ENCODE measurements around the gene HINFP.
"Not testable (repeated sequence)": the region's sequence is repeated elsewhere in the genome, so short reads cannot be mapped to it uniquely, and the experiment has no call there.

HINFP gene

DNA sequence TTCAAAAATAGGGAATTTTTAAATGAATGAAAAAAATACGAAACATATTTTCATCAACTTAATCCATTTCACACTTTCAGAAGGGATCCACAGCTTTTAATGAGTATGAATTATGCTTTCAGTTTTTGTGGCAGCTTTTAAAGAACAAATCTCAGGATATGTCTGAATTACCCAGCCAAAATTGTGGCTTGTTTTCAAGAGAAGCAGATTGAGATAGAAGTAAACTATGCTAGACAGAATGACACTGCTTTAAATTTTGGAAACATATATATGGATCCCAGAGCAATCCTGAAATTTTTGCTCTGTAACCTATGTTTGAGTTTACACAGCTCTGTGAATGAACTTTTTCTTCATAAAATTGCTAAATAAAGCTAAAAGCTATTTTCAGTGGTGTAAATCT is 2.4 kb upstream of the HINFP start:
- no peak for FAIRE-seq

DNA sequence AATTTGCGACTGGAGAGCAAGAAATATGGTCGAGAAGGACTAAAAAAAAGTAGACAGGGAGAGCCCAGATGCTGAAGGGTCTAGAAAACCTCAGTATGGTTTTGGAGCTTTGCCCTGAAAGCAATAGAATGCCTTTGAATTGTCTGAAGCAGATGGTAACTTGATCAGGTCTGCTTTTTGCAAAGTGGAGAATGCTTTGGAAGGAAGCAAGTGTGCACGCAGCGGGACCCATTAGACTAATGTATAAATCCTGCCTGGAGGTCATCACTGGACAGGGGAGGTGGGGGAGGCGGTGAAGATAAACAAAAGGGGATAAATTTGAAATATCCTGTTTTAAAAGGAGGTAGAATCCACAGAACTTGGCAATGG is 757 bp upstream of the HINFP start:
- FAIRE-seq = no peak

DNA sequence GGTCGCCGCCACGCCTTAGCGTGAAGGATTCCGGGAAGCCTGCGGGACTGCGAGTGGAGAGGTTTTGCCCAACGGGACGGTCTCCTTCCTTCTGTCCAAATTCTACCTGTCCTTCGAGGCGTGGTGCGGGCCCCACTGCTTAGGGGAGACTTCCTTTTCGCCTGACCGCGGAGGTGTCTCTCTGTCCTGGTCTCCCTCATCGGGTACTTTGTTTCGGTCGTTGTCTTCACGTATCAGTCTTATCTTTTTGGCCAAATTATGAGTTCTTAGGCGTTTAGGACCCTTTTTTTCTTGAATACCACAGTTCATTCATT is 388 bp downstream of the HINFP start:
- FAIRE-seq = no peak

DNA sequence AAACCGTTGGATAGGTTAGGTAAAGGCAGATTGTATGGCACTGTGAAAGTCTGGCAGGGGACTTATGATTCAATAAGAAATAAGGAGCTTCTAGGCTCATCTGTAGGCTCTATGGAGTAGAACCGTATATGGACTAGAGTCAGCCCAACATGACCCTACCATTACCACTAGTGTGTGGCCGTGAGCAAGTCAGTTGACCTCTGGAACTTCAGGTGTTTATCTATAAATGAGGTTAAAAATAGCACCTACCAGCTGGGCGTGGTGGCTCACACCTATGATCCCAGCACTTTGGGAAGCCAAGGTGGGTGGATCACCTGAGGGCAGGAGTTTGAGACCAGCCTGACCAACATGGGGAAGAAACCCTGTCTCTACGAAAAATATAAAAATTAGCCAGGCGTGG is 4.4 kb downstream of the HINFP start:
- FAIRE-seq = no peak

DNA sequence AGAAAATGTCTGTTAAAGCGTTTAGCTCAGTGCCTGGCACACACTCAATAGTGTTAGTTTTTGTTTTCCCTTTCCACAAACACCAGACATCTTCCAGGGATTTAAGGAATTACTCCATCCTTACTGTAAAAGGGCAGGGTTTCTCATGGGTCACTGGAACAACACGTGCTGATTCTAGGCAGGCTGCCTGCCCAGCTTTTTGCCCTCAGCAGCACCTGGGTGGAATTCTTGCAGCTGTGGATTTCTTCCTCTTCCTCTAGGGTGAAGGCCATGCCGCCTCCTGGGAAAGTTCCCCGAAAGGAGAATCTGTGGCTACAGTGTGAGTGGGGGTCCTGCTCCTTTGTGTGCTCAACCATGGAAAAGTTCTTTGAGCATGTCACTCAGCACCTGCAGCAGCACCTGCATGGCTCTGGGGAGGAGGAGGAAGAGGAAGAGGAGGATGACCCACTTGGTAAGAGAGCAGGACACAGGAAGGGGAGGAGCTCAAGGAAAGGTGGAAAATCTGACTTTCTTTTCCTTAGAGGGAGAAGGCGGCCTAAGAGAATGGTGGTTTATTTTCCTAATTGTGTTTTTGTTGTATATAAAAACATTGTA is 5.4 kb downstream of the HINFP start:
- FAIRE-seq = no peak

DNA sequence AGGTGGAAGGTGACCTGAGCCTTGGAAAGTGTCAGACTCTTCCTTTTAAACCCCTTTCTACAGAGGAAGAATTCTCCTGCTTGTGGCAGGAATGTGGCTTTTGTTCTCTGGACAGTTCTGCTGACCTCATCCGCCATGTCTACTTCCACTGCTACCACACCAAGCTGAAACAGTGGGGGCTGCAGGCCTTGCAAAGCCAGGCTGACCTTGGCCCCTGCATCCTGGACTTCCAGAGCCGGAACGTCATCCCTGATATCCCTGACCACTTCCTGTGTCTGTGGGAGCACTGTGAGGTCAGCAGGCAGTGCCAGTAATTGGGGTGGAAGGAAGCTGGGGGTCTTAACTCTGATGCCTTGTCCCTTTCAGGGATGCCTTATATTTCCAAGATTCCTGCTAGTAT is 9.3 kb downstream of the HINFP start:
- no peak for FAIRE-seq

DNA sequence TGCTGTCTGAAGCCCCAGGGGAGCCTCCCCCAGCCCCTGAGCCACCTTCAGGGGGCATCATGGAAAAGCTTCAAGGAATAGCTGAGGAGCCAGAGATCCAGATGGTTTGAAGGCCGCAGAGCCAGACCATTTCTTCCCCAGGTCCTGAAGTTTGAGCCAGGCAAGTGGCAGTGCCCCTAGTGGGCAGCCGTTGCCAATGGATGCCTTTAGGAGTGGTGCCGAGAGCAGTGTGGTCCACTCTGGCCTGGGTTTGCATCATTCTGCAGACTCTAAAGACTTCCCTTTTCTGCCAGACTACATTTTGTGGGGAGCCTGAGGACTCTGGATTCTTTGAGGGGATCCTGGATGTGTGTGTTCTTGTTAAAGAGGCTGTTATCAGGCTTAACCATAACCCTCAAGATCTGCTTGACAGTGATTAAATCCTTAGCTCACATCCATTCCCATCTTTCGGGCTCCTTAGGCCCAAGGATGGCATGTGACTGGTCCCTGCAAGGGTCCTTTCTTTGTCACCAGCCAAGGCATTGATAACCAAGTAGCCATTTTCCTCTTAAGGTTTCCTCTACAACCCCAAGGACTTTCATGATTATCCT is 13.1 kb downstream of the HINFP start:
- no peak for FAIRE-seq

DNA sequence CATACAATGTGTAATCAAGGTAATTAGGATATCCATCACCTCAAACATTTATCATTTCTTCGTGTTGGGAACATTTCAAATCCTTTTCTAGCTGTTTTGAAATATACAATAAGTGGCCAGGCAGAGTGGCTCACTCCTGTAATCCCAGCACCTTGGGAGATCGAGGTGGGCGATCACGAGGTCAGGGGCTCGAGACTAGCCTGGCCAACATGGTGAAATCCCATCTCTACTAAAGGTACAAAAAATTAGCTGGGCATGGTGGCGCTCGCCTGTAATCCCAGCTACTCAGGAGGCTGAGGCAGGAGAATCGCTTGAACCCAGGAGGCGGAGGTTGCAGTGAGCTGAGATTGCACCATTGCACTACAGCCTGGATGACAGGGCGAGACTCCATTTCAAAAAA is 17.9 kb downstream of the HINFP start:
- not testable (repeated sequence) for FAIRE-seq

DNA sequence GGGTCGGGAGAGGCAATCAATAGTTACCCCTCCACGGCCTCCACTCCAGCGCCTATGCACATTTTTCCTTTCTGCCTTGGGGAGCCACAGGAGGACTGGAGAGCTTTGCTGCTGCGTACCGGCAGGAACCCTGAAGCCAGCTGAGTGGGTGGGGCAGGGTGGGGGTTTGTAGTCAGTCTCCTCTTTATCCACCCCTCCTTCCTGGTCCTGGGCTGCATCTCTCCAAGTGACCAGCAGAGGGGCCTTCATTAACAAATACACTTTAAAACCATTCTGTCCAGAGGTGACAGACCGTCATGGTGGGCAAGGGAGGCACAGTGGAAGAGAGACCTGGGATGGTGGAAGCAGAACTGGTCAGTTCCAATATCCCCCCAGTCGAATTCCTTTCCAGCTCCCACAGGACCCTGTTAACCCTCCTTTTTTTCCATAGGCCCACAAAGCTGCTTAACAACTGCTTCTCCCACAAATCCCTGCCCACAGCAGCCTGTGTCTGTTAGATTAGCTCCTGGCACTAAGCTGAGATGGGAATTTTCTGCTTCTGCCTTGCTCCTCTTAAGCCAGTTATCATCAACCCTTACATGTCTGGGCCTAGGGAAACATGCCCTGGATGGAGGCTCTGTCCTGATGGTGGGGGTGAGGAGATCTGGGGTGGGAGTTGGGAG is 23.6 kb downstream of the HINFP start:
- no peak for FAIRE-seq

DNA sequence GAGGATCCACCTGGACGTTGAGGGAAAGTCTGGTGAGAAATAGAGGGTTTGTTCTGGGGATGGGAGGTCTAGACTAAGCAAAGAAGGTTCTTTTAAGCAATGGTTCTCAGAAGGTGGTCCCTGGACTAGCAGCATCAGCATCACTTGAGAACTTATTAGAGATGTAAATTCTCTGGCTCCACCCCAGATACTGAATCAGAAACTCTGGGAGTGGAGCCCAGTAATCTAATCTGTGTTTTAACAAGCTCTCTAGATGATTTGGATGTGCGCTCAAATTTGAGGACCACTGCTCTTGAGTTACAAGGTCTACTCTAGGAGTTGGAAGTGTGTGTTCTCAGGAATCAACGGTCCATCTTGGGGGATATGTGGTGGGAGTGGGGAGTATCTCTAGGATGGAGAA is 24.2 kb downstream of the HINFP start:
- FAIRE-seq = no peak

DNA sequence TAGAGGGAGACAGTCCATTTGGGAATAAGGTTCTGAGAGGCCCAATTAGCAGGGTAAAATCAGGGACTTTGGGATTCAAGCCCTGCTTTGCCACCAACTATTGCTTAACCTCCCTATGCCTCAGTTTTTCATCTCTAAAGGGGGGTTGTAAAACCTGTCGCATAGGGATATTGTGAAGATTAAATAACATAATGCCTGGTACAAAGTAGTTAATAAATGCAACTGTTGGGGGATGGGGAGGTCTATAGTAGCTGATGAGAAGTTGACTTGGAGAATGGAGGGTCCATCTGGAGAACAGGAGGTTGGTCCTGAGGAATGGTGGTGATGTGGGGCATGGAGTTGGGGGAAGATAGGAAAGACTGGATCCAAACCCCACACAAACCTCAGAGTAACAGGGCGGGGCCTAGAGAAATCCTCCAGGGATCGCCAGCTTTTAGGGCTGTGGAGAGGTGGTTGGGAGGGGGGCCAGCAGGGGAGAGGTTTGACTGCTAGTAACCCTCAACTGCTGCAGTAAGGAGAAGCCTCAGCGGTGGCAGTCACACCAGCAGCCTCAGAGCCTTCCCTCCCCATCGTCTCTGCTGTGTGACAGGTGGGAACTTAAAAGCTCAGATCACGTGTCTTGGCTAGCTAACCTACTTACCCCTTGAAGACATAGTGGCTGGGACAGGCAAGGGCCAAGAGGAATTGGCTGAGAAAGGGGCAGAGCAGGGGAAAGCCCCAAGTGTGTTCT is 26.4 kb downstream of the HINFP start:
- FAIRE-seq = no peak

DNA sequence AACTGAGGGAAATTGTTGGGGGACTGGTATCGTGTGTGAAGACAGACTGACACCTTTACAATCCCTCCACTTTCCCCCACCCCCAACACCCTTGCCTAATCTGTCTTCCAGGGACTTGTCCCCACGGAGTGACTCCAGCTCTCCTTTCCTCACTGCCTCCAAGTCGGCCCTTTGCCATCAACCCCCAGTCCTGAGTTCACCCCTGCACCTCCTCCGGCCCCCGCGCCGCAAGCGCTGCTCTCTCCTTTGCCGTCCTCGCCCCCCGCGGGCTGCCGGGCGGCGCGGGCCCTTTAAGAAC is 27.3 kb downstream of the HINFP start:
- no peak for FAIRE-seq

DNA sequence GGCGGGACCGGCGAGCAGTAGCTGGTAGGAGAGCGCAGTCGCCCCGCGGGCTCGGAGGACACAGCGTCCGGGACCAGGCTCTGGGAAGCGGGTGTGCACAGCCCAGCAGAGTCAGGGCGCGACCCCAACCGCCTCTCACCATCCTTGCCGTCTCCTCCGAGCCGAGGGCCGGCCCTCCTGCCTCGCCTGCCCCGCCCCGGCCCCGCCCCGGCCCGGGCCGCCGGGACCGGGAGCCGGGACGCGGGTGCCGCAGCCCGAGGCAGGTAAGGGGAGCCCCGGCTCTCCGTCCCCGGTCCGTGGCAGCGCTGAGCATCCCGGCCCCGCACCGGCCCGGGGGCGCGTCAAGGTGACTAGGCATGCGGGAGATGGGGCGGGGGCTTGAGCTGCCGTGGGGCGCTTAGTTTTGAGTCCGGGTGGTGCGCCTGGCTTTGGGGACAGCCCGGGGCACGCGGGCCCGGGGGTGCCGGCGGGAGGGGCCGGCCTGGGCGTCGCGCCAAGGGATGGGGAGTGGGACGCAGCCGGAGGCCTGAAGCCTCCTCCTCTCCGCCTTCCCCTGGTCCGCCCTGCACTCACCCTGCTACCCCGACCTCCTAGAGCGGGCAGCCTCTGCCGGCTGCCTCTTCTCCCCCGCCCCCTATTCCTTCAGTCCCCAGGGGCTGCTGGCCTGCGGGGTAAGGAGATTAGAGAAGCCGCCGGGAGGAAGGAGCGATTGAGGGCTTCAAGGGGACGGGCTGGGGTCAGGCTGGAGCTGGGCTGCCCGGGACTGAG is 27.8 kb downstream of the HINFP start, which contains the start of gene ABCG4:
Gene ABCG4 (plus strand): TSS at position 35 of the 768 bp plus-strand sequence. CDS start 914 bp downstream, outside the sequence.
- no peak for FAIRE-seq

DNA sequence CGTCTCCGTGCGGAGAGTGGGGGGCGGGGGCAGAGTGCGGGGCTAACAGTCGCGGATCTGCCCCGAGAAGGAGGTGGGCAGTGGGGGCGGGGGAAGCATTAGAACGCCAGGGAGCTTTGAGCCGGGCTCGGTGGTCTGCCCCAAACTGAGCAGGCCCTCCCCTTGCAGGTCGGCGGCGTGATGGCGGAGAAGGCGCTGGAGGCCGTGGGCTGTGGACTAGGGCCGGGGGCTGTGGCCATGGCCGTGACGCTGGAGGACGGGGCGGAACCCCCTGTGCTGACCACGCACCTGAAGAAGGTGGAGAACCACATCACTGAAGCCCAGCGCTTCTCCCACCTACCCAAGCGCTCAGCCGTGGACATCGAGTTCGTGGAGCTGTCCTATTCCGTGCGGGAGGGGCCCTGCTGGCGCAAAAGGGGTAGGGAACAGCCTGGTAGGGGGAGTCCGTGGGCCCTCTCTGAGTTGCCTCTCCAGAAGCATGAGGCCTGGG is 28.5 kb downstream of the HINFP start:
- FAIRE-seq = no peak

DNA sequence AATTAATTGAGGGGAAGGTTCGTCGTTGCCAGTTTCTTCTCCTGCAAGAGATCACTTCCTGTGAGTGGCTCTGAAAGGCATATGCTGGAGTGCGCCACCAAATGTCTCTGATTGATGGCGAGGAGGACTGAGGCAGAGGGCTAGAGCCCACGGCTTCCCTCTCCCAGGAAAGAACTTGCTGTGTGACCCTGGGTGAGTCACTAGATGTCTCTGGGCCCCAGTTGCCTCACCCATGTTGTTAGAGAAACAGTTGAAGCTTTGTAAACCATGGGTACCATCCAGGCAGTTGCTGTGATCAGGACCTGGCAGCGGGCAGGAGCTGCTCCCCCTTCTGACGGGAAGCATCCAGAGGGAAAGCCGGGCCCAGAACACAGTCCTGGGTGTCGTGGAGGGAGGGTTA is 30.7 kb downstream of the HINFP start:
- no peak for FAIRE-seq

DNA sequence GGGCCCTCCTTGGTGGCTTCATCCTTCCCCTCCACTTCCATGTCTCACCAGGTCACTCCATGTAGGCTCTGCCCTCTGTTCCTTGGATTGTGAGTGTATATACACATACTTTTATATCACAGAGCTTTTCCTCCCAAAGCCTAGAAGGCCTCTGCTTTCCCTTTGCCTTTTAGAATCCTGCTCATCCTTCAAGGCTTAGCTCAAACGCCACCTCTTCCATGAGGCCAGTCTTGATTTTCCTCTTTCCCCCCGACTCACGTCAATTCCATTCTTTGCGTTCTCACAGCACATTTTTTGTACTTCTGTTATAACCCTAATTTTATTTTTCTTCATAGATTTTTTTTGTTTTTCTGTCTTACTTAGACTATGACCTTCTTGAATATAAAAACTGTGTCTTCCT is 31.2 kb downstream of the HINFP start:
- no peak for FAIRE-seq

DNA sequence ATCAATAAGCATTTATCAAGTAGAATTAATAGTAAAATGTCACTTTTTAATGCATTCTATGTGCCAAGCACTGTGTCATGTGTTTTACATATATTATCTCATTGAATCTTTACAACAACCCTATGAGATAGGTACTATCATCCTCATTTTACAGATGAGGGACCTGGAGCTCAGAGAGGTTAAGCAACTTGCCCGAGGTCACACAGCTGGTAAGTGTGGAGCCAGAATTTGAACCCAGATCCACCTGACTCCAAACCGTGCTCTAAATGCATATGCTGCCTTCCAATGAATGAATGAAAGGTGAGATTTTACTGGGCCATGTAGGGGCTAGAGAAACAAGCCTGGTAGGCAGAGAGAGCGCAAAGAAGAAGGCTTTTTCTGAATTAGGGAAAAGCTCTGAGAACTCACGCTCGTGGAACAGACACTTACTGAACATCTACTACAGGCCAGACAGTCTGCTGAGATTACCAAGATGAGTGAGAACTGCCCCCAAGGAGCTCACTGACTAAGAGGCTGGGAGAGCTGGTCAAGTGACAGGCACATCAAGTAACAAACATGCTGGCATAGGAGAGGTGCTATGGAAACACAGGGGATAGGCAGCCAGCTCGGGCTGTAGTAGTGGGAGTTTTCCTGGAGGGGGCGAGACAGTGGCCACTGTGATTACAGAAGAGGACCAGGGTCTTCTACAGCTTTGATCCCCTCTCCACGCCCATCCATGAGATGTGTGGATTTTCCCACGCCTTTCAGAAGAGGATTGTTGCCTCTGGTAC is 31.9 kb downstream of the HINFP start:
- no peak for FAIRE-seq

DNA sequence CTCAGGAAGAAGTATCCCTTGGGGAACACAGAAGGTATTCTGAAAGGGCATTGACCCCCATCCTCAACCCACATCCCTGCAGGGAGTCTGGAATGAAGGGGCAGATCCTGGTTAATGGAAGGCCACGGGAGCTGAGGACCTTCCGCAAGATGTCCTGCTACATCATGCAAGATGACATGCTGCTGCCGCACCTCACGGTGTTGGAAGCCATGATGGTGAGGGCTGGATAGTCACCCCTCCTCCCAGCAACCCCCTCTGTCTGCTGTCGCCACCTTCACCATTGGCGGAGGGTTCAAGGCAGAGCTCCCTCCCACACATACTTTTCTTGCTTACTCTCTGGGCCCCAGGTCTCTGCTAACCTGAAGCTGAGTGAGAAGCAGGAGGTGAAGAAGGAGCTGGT is 32.8 kb downstream of the HINFP start:
- FAIRE-seq = no peak

DNA sequence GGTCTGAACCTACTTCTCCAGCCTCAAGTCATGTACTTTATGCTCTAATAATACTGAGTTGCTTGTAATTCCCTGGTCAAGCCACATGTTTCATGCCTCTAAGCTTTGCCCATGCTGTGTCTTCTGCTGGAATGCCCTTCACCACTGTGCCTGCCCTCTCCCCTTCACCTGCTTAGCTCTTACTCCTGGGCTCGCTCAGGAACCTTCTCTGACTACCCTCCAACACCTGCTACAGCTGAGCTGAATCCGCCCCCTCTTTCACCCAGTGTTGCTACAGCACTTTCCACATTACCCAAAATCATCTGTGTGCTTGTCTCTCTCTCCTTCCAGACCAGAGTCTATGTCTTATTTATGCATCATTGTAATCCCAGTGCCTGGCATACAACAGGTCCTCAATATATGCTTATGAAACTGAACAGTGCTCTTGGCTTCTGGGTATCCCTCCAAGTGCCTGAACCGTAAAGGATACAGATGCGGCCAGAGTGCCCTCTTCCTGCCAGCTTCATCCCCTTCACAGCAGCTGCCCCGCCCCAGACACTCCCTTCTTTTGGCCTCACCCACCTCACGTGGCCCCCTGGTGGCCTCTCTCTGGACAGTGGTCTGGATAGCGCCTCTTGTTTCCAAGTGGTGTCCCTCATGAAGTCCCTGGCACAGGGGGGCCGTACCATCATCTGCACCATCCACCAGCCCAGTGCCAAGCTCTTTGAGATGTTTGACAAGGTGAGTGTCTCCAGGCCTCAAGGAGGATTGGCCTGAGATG is 34.5 kb downstream of the HINFP start:
- no peak for FAIRE-seq

DNA sequence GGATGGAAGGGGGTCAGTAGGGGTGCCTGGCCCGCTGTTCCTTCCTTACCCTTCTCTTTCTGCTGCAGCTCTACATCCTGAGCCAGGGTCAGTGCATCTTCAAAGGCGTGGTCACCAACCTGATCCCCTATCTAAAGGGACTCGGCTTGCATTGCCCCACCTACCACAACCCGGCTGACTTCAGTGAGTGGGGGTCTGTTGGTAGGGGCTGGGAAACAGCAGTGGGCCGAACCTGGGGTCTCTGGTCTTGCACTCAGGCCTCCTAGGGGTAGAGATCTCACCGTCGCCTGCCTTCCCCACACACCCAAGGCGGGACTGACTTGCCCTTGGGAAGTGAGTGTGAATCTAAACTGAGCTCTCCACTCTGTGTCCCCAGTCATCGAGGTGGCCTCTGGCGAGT is 35.1 kb downstream of the HINFP start:
- no peak for FAIRE-seq

DNA sequence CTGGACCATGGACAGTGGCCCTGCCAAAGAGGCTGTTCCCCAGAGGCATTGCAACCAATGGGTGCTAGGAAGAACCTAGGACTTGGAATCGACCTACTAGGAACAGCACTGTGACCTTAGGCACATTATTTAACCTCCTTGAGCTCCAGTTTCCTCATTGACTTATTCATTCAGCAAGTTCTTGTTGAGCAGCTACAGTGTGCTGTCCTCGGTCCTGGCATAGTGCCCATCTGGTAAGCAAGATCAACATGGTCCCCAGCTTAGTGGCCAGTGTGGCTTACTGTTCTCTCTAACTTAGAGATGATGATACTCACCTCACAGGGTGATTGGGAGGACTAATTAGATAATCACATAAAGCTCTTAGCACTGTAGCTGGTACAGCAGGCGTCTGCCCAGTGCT is 35.7 kb downstream of the HINFP start:
- FAIRE-seq = no peak

DNA sequence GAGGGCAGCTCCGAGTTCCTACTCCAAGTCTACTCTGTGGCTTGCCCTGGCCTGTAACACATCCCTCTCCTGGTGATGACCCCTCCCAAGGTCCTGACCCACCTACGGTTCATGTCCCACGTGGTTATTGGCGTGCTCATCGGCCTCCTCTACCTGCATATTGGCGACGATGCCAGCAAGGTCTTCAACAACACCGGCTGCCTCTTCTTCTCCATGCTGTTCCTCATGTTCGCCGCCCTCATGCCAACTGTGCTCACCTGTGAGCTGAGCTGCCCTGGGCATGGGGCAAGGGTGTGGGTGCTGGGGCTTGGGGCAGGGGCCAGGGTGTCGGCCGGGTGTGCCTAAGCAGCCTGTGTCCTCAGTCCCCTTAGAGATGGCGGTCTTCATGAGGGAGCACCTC is 37.1 kb downstream of the HINFP start:
- no peak for FAIRE-seq
